Measurements from ENCODE around the gene SERINC4. TPM values are rescaled to one million over a fixed set of nuclear protein-coding genes. Genes with fewer than 3 reads are reported as not detected.
A peak's percentile ranks its signal among the peaks of the same experiment; 100 is the strongest.

Gene SERINC4
- total RNA-seq, 4 donors from 2014 or later, result 0.20 TPM; not detected in 3

DNA sequence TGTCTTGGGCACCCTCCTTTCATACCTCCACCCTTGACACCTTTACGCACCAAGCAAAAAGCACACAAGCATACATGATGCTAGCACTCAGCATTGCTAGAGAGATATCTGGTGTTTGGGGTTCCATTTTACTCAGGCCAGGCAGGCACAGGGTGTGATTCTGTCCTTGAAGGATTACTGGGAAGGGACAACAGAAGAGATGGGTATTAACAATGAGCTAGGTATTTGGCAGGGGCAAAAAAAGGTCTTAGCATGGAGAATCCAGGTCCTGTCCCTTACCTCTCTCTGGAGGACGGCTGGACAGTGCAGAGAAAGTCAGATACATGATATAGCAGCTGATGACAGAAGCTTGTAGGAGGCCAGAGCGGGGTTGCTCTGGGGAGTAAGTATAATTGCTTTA lies 3.5 kb downstream of the SERINC4 start:
- H3K27me3 ChIP-seq, result no peaks in the 10 kb centered on the region
- no peak overlapping the region for H3K4me3 ChIP-seq
- H3K4me1 ChIP-seq, result peaks cover 0 to 80% (median 35%) of the 10 kb centered on the region in 4 donors
- 82 to 84% methylated on average over 3 of the region's 3 CpGs for WGBS, 2 donors
- peaks cover 0 to 64% (median 12%) of the 10 kb centered on the region in 3 donors for H3K36me3 ChIP-seq
- no peak overlapping the region for H3K27ac ChIP-seq
- no peak for TF ChIP-seq POLR2A (IDR thresholded peaks at IDR 0.05)
- TF ChIP-seq EP300 (IDR thresholded peaks at IDR 0.05), result no peak
- TF ChIP-seq, protein P1, sequence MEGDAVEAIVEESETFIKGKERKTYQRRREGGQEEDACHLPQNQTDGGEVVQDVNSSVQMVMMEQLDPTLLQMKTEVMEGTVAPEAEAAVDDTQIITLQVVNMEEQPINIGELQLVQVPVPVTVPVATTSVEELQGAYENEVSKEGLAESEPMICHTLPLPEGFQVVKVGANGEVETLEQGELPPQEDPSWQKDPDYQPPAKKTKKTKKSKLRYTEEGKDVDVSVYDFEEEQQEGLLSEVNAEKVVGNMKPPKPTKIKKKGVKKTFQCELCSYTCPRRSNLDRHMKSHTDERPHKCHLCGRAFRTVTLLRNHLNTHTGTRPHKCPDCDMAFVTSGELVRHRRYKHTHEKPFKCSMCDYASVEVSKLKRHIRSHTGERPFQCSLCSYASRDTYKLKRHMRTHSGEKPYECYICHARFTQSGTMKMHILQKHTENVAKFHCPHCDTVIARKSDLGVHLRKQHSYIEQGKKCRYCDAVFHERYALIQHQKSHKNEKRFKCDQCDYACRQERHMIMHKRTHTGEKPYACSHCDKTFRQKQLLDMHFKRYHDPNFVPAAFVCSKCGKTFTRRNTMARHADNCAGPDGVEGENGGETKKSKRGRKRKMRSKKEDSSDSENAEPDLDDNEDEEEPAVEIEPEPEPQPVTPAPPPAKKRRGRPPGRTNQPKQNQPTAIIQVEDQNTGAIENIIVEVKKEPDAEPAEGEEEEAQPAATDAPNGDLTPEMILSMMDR (IDR thresholded peaks at IDR 0.05), result no peak
- DNase-seq (ENCODE audit: low spot score in 2 of 2), result no peak
- H3K9me3 ChIP-seq, result no peaks in the 10 kb centered on the region

DNA sequence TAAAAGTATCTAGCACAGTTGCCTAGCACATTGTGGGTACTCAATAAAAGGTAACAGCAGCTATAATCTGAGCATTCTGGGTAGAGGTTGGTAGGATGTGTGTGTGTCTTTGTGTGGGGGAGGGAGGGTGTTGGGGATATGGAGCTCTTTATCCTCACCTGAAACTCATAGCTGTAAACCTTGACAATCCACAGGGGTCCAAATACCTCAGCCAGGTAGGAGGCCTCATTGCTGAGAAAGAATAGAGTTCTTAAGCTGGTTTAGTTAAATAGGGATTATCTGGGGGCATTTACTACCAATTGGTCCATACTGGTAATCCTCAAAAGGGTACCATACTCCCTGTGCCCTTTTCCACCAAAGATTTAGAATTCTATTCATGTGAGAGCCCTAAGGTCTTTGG lies 4.0 kb downstream of the SERINC4 start:
- Histone ChIP-seq H3K4me1 (peaks cover 0 to 78% (median 32%) of the 10 kb centered on the region in 4 donors), H3K9me3 (no peaks in the 10 kb centered on the region), H3K36me3 (peaks cover 0 to 63% (median 12%) of the 10 kb centered on the region in 3 donors), H3K27ac (no peak overlapping the region), H3K4me3 (no peak overlapping the region), H3K27me3 (no peaks in the 10 kb centered on the region)
- TF ChIP-seq POLR2A (IDR thresholded peaks at IDR 0.05) (no peak), EP300 (IDR thresholded peaks at IDR 0.05) (no peak)
- TF ChIP-seq, protein P1 (IDR thresholded peaks at IDR 0.05), result no peak
- DNase-seq (ENCODE audit: low spot score in 2 of 2), result no peak

DNA sequence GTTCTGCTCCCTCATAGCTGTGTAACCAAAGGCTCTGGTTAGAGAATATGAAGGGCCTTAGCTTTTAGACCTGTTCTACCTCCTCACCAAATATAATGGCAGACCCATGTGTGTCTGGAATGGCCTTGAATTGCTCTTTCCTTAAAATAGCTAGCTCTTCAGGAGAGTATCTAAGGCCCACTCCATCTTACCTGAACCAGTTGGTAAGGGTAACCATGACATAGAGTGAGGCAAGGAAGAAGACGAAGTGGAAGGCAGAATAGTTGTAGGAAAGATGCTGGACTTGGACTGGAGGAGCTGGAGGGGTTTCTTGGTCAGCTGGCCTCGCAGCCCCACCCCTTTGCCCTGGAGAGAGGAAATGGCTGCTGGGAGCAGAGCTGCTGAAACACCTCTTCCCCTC lies 4.8 kb downstream of the SERINC4 start:
- TF ChIP-seq EP300 (IDR thresholded peaks at IDR 0.05) (no peak), POLR2A (IDR thresholded peaks at IDR 0.05) (no peak)
- TF ChIP-seq, protein P1 (IDR thresholded peaks at IDR 0.05), result no peak
- Histone ChIP-seq H3K9me3 (no peaks in the 10 kb centered on the region), H3K4me1 (peaks cover 0 to 76% (median 32%) of the 10 kb centered on the region in 4 donors), H3K27ac (peak overlapping the region in 2 of 4 donors; percentile 41 to 100), H3K4me3 (no peak overlapping the region), H3K27me3 (no peaks in the 10 kb centered on the region), H3K36me3 (peaks cover 0 to 63% (median 12%) of the 10 kb centered on the region in 3 donors)
- no peak for DNase-seq (ENCODE audit: low spot score in 2 of 2)
- WGBS, 2 donors, result 76 to 84% methylated on average over 2 of the region's 2 CpGs

DNA sequence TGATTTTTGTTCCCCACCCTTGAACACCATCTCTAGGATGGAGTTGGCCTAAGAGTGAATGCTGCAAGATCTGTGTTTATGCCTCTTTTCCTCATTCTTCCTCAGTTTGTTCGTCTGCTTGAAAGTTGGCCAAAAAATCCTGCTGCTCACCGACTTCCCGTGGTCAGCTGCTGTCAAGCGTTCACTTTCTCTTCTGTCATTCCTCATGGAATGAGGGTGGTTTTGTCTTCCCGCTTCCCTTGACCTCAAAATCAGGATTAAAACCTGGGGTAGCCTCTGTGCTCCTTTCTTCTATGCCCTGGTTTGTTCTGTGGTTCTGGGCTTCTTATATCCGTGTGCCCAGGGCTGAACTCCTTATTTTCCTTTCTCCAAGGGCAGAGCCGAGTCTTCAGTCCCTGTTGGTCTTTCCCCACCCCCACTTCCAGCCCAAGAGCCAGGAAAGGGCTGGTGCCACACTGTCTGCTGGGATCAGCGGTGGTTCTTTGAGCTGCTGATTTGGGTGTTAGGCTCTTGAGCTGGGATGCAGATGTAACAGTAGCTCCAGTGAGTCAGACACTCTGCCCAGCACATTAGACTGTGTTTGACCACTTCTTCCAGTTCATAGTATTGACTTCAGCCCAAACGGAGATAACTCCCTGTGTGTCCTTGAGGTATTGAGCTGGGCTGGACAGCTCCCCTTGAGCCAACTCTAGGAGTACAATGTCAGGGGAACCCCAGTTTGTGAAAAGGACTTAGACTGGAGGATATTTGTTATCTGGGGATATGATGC lies 5.6 kb downstream of the SERINC4 start:
- Histone ChIP-seq H3K36me3 (peaks cover 0 to 58% (median 12%) of the 10 kb centered on the region in 3 donors), H3K27me3 (no peaks in the 10 kb centered on the region), H3K4me3 (no peak overlapping the region), H3K27ac (peak overlapping the region in 2 of 4 donors; percentile 41 to 100), H3K4me1 (peaks cover 0 to 69% (median 26%) of the 10 kb centered on the region in 4 donors), H3K9me3 (no peaks in the 10 kb centered on the region)
- 76 to 78% methylated on average over 9 of the region's 9 CpGs for WGBS, 2 donors
- no peak for TF ChIP-seq EP300 (IDR thresholded peaks at IDR 0.05)
- DNase-seq (ENCODE audit: low spot score in 2 of 2), result no peak

DNA sequence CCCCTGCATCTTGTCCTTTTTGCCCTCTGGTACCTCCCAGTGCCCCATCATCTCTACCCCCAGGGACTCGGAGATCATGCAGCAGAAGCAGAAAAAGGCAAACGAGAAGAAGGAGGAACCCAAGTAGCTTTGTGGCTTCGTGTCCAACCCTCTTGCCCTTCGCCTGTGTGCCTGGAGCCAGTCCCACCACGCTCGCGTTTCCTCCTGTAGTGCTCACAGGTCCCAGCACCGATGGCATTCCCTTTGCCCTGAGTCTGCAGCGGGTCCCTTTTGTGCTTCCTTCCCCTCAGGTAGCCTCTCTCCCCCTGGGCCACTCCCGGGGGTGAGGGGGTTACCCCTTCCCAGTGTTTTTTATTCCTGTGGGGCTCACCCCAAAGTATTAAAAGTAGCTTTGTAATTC lies 6.4 kb downstream of the SERINC4 start:
- Histone ChIP-seq H3K36me3 (peaks cover 0 to 50% (median 9%) of the 10 kb centered on the region in 3 donors), H3K27ac (peak overlapping the region; percentile 98 to 100 (median 100)), H3K9me3 (no peaks in the 10 kb centered on the region), H3K27me3 (no peaks in the 10 kb centered on the region), H3K4me3 (peak overlapping the region; percentile 78 to 95 (median 90)), H3K4me1 (peaks cover 0 to 63% (median 25%) of the 10 kb centered on the region in 4 donors)
- WGBS, 2 donors, result 79 to 80% methylated on average over 10 of the region's 10 CpGs
- no peak for TF ChIP-seq POLR2A (IDR thresholded peaks at IDR 0.05)
- TF ChIP-seq, protein P1 (IDR thresholded peaks at IDR 0.05), result no peak
- no peak for TF ChIP-seq EP300 (IDR thresholded peaks at IDR 0.05)
- no peak for DNase-seq (ENCODE audit: low spot score in 2 of 2)

Data from tibial nerve (tissue), 4 donors.